Neural progenitor cell (in vitro differentiated cells): ENCODE measurements around the gene P4HA2. TPM values are rescaled to one million over a fixed set of nuclear protein-coding genes. Genes with fewer than 3 reads are reported as not detected.

Experiments used
- DNase-seq: peaks from one replicate; pipeline ENCODE4 v3.0.0-alpha.2; 2016; ENCODE audit warnings: low spot score
- H2AFZ ChIP-seq: fragments of 200-600 bp; sonication (generic); replicated peaks from 2 replicates; pipeline ENCODE4 v1.6.1; 2016; ENCODE audit warnings: antibody characterized with exemption
- H3F3A ChIP-seq: fragments of 200-600 bp; sonication (generic); 2 replicates; pipeline ENCODE4 v1.6.1; 2016; ENCODE audit warnings: antibody characterized with exemption, low read depth
- H3K27ac ChIP-seq: fragments of 200-600 bp; sonication (generic); 2 replicates; pipeline ENCODE4 v1.5.1; 2016; ENCODE audit warnings: mild to moderate bottlenecking
- H3K27me3 ChIP-seq: fragments of 200-600 bp; sonication (generic); 2 replicates; pipeline ENCODE4 v1.6.1; 2016; ENCODE audit warnings: mild to moderate bottlenecking, moderate library complexity
- H3K36me3 ChIP-seq: fragments of 200-600 bp; sonication (generic); 2 replicates; pipeline ENCODE4 v1.5.1; 2016
- H3K4me1 ChIP-seq: fragments of 200-600 bp; sonication (generic); 2 replicates; pipeline ENCODE4 v1.6.1; 2016; ENCODE audit warnings: mixed run types
- H3K4me2 ChIP-seq: fragments of 200-600 bp; sonication (generic); 2 replicates; pipeline ENCODE4 v1.6.1; 2016
- H3K4me3 ChIP-seq: fragments of 200-600 bp; sonication (generic); 2 replicates; pipeline ENCODE4 v1.5.1; 2016
- H3K79me2 ChIP-seq: fragments of 200-600 bp; sonication (generic); 2 replicates; pipeline ENCODE4 v1.6.1; 2016; ENCODE audit warnings: low read depth
- H3K9ac ChIP-seq: fragments of 200-600 bp; sonication (generic); 2 replicates; pipeline ENCODE4 v1.6.1; 2016
- H3K9me3 ChIP-seq: fragments of 200-600 bp; sonication (generic); 2 replicates; pipeline ENCODE4 v1.5.1; 2016; ENCODE audit warnings: low read depth
- H4K20me1 ChIP-seq: fragments of 200-600 bp; sonication (generic); 2 replicates; pipeline ENCODE4 v1.6.1; 2016; ENCODE audit warnings: low read depth
- H3K27ac Mint-ChIP-seq: 3 replicates; pipeline ENCODE4 v1.8.0; 2021; ENCODE audit warnings: mixed read lengths
- H3K27me3 Mint-ChIP-seq: 2 replicates; pipeline ENCODE4 v1.8.0; 2022; ENCODE audit warnings: low read depth, mild to moderate bottlenecking, inconsistent platforms, moderate library complexity, mixed read lengths; ENCODE audit not compliant: insufficient read depth
- H3K36me3 Mint-ChIP-seq: 3 replicates; pipeline ENCODE4 v1.8.0; 2021; ENCODE audit warnings: mixed read lengths
- H3K4me1 Mint-ChIP-seq: 3 replicates; pipeline ENCODE4 v1.8.0; 2021; ENCODE audit warnings: mixed read lengths
- H3K4me3 Mint-ChIP-seq: 3 replicates; pipeline ENCODE4 v1.8.0; 2021; ENCODE audit warnings: mild to moderate bottlenecking, moderate library complexity, mixed read lengths
- H3K9me3 Mint-ChIP-seq: 3 replicates; pipeline ENCODE4 v1.8.0; 2020; ENCODE audit warnings: mixed read lengths
- EZH2 ChIP-seq: fragments of 200-600 bp; sonication (generic); IDR thresholded peaks from 2 replicates; pipeline ENCODE4 v1.6.1; 2017; ENCODE audit warnings: antibody characterized with exemption, mild to moderate bottlenecking, moderate library complexity
- EZH2phosphoT487 ChIP-seq: fragments of 200-600 bp; sonication (generic); IDR thresholded peaks from 2 replicates; pipeline ENCODE4 v1.6.1; 2017; ENCODE audit warnings: antibody characterized with exemption
- total RNA-seq: library from RNA; depleted of rRNA; stranded (reverse); fragments of >200 nt; gene quantifications from 2 replicates; pipeline ENCODE4 v1.2.3, GENCODE V29; 2015; ENCODE audit warnings: low replicate concordance
- TF ChIP-seq, protein P1 (sequence below): fragments of 200-600 bp; sonication (generic); IDR thresholded peaks from 2 replicates; pipeline ENCODE4 v1.5.1; 2017; ENCODE audit warnings: antibody characterized with exemption, mild to moderate bottlenecking

Gene P4HA2
- total RNA-seq, 1 donor from 2014 or later = 15.9 TPM

DNA sequence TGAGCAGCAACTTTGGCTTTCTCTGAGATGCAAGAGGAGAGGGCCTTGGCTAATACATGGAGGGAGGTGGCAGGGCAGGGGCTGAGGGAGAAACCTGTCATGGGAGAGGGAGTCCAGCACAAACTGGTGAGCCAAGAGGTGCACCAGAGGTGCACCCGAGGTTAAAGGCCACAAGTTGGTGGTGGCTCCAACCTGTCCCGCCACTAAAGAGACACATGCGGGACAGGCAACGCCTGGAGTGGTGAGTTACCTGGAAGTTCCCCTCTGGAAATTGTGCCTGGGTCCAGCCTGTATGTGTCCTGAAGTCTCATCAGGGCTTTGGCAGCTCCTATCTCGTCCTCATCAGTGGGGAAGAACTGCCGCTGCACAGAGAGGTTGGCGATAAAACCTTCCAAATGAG, 14.0 kb downstream of the P4HA2 start:
- Histone ChIP-seq H3K79me2 (no peaks in the 10 kb centered on the region), H3K4me2 (no peak overlapping the region), H3K4me3 (no peak overlapping the region), H3F3A (no peaks in the 10 kb centered on the region), H3K27ac (no peak overlapping the region), H3K4me1 (no peaks in the 10 kb centered on the region), H4K20me1 (no peaks in the 10 kb centered on the region), H2AFZ (no peak overlapping the region), H3K27me3 (no peaks in the 10 kb centered on the region), H3K9ac (no peak overlapping the region), H3K9me3 (no peaks in the 10 kb centered on the region), H3K36me3 (no peaks in the 10 kb centered on the region)
- Mint-ChIP-seq H3K4me3 (no peak overlapping the region), H3K36me3 (peaks cover 13% of the 10 kb centered on the region), H3K9me3 (no peaks in the 10 kb centered on the region), H3K4me1 (peaks cover 2% of the 10 kb centered on the region), H3K27me3 (peaks cover 7% of the 10 kb centered on the region), H3K27ac (no peak overlapping the region)
- DNase-seq = no peak
- TF ChIP-seq EZH2phosphoT487 (no peak), EZH2 (no peak)
- TF ChIP-seq, protein P1, sequence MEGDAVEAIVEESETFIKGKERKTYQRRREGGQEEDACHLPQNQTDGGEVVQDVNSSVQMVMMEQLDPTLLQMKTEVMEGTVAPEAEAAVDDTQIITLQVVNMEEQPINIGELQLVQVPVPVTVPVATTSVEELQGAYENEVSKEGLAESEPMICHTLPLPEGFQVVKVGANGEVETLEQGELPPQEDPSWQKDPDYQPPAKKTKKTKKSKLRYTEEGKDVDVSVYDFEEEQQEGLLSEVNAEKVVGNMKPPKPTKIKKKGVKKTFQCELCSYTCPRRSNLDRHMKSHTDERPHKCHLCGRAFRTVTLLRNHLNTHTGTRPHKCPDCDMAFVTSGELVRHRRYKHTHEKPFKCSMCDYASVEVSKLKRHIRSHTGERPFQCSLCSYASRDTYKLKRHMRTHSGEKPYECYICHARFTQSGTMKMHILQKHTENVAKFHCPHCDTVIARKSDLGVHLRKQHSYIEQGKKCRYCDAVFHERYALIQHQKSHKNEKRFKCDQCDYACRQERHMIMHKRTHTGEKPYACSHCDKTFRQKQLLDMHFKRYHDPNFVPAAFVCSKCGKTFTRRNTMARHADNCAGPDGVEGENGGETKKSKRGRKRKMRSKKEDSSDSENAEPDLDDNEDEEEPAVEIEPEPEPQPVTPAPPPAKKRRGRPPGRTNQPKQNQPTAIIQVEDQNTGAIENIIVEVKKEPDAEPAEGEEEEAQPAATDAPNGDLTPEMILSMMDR = no peak

DNA sequence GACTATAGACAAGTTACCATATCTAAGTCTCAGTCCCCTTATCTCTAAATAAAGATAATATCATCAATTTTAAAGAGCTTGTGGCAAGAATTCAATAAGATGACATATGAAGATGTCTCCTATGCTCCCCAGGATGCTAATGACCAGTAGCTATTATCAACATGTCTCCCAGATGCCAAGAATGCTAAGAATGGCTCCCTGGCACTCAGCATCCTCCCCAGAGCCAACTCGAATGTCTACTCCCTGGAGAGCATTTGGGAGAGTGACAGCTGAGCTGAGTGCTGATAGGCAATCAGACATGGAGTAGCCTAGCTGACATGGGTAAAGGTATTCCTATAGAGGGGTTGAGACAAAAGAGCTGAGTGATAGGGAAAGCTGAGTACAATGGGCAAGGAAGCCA, 15.9 kb downstream of the P4HA2 start:
- Histone ChIP-seq H3K4me2 (no peak overlapping the region), H3K36me3 (no peaks in the 10 kb centered on the region), H3F3A (no peaks in the 10 kb centered on the region), H3K9ac (no peak overlapping the region), H3K79me2 (no peaks in the 10 kb centered on the region), H4K20me1 (no peaks in the 10 kb centered on the region), H3K27ac (no peak overlapping the region), H3K9me3 (no peaks in the 10 kb centered on the region), H3K27me3 (no peaks in the 10 kb centered on the region), H2AFZ (no peak overlapping the region), H3K4me3 (no peak overlapping the region), H3K4me1 (peaks cover 5% of the 10 kb centered on the region)
- Mint-ChIP-seq H3K27ac (no peak overlapping the region), H3K9me3 (no peaks in the 10 kb centered on the region), H3K4me3 (no peak overlapping the region), H3K4me1 (peaks cover 12% of the 10 kb centered on the region), H3K36me3 (peaks cover 18% of the 10 kb centered on the region), H3K27me3 (no peaks in the 10 kb centered on the region)
- no peak for DNase-seq
- TF ChIP-seq EZH2 = no peak
- TF ChIP-seq, protein P1 = no peak
- TF ChIP-seq EZH2phosphoT487 = no peak

DNA sequence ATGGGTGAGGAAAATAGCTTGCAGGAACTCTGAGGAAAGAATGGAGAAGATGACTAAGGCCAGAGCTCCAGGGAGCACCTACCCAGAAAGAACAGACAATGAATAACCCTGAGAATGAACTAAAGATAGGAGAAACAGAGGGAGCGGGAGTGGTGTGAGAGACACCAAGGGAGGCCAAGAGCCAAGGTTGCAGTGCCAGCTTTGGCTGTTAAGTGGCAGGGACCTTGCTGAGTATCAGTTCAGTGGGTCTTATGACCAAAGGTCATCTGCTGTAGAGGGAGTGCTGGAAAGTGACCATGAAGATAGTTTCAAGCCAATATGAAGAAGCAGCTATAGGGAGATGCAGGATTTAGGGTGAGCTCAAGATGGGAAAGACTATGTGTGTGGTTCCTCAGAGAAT, 16.7 kb downstream of the P4HA2 start:
- Histone ChIP-seq H3K27ac (no peak overlapping the region), H3K9me3 (no peaks in the 10 kb centered on the region), H3K79me2 (no peaks in the 10 kb centered on the region), H3K4me2 (no peak overlapping the region), H3K36me3 (no peaks in the 10 kb centered on the region), H3K9ac (no peak overlapping the region), H3K27me3 (no peaks in the 10 kb centered on the region), H3K4me1 (peaks cover 5% of the 10 kb centered on the region), H2AFZ (no peak overlapping the region), H3F3A (no peaks in the 10 kb centered on the region), H3K4me3 (no peak overlapping the region), H4K20me1 (no peaks in the 10 kb centered on the region)
- Mint-ChIP-seq H3K27me3 (no peaks in the 10 kb centered on the region), H3K9me3 (no peaks in the 10 kb centered on the region), H3K36me3 (peaks cover 18% of the 10 kb centered on the region), H3K4me1 (peaks cover 12% of the 10 kb centered on the region), H3K4me3 (no peak overlapping the region), H3K27ac (no peak overlapping the region)
- TF ChIP-seq, protein P1 = no peak
- no peak for TF ChIP-seq EZH2
- no peak for TF ChIP-seq EZH2phosphoT487
- DNase-seq = no peak
